WTC11 (cell line): Measurements from ENCODE around the gene TRIP12. TPM values are rescaled to one million over a fixed set of nuclear protein-coding genes. Genes with fewer than 3 reads are reported as not detected.

Source experiments
- ATAC-seq: fragments of 200-7000 bp; cut with Tn5 transposase; 2 replicates; pipeline ENCODE4 v1.10.0; 2021; ENCODE audit warnings: mild to moderate bottlenecking, moderate library complexity
- CTCF ChIA-PET: fragments of 300-600 bp; sonication (Branson Sonifier 250); formaldehyde crosslinking; loops from one replicate; lab custom pipeline; 2021; ENCODE audit warnings: antibody characterized with exemption; lab: Charles Lee
- POLR2A ChIA-PET: fragments of 350-600 bp; sonication (Branson Sonifier 250); formaldehyde crosslinking; loops from one replicate; lab custom pipeline; 2021; ENCODE audit warnings: antibody characterized with exemption; lab: Charles Lee
- DNase-seq: peaks from one replicate; pipeline ENCODE4 v3.0.0; 2021; ENCODE audit warnings: low spot score
- H3K27ac Mint-ChIP-seq: 2 replicates; pipeline ENCODE4 v1.8.0; 2021; ENCODE audit warnings: mixed read lengths
- H3K27me3 Mint-ChIP-seq: 2 replicates; pipeline ENCODE4 v1.8.0; 2021; ENCODE audit warnings: low read depth, mild to moderate bottlenecking, moderate library complexity, mixed read lengths
- H3K36me3 Mint-ChIP-seq: 2 replicates; pipeline ENCODE4 v1.8.0; 2021; ENCODE audit warnings: mixed read lengths
- H3K4me1 Mint-ChIP-seq: 2 replicates; pipeline ENCODE4 v1.8.0; 2022; ENCODE audit warnings: mixed read lengths
- H3K4me3 Mint-ChIP-seq: 2 replicates; pipeline ENCODE4 v1.8.0; 2021; ENCODE audit warnings: mild to moderate bottlenecking, moderate library complexity, mixed read lengths
- H3K9me3 Mint-ChIP-seq: 2 replicates; pipeline ENCODE4 v1.8.0; 2021; ENCODE audit warnings: mixed read lengths
- CDX4 ChIP-seq: fragments of 250-450 bp; sonication (Bioruptor Pico); IDR thresholded peaks from 2 replicates; pipeline ENCODE4 v1.9.0; 2021; ENCODE audit warnings: moderate library complexity, mild to moderate bottlenecking, inconsistent platforms, borderline replicate concordance
- CREB1 ChIP-seq: sonication (generic); formaldehyde crosslinking; IDR thresholded peaks from 2 replicates; pipeline ENCODE4 v1.8.0; 2023; ENCODE audit warnings: mild to moderate bottlenecking, missing genetic modification reagents
- E2F4 ChIP-seq: sonication (generic); formaldehyde crosslinking; IDR thresholded peaks from 2 replicates; pipeline ENCODE4 v1.8.1; 2022; ENCODE audit warnings: low read depth, mild to moderate bottlenecking, moderate library complexity, missing genetic modification reagents, borderline replicate concordance
- EMX1 ChIP-seq: fragments of 250-450 bp; sonication (Bioruptor Pico); IDR thresholded peaks from 2 replicates; pipeline ENCODE4 v1.8.0; 2021; ENCODE audit warnings: mild to moderate bottlenecking
- FOXJ3 ChIP-seq: sonication (generic); formaldehyde crosslinking; IDR thresholded peaks from 2 replicates; pipeline ENCODE4 v1.9.0; 2021; ENCODE audit warnings: missing genetic modification reagents, mild to moderate bottlenecking, borderline replicate concordance
- FOXP1 ChIP-seq: sonication (generic); formaldehyde crosslinking; IDR thresholded peaks from 2 replicates; pipeline ENCODE4 v1.8.0; 2022; ENCODE audit warnings: missing genetic modification reagents, mild to moderate bottlenecking, moderate library complexity, borderline replicate concordance
- FOXP4 ChIP-seq: sonication (generic); formaldehyde crosslinking; IDR thresholded peaks from 2 replicates; pipeline ENCODE4 v1.8.0; 2022; ENCODE audit warnings: mild to moderate bottlenecking, missing genetic modification reagents
- GABPB1 ChIP-seq: sonication (generic); formaldehyde crosslinking; IDR thresholded peaks from 2 replicates; pipeline ENCODE4 v1.8.1; 2023; ENCODE audit warnings: mild to moderate bottlenecking, missing genetic modification reagents
- GRHL2 ChIP-seq: fragments of 250-450 bp; sonication (Bioruptor Pico); IDR thresholded peaks from 2 replicates; pipeline ENCODE4 v1.8.0; 2022; ENCODE audit warnings: mild to moderate bottlenecking, moderate library complexity; ENCODE audit not compliant: insufficient replicate concordance, severe bottlenecking
- IRF2 ChIP-seq: sonication (generic); formaldehyde crosslinking; IDR thresholded peaks from 2 replicates; pipeline ENCODE4 v1.8.0; 2022; ENCODE audit warnings: low read depth, missing genetic modification reagents, borderline replicate concordance
- KAT7 ChIP-seq: sonication (generic); formaldehyde crosslinking; IDR thresholded peaks from 2 replicates; pipeline ENCODE4 v1.8.1; 2023; ENCODE audit warnings: missing genetic modification reagents, mild to moderate bottlenecking, borderline replicate concordance
- PRDM15 ChIP-seq: sonication (generic); formaldehyde crosslinking; IDR thresholded peaks from 2 replicates; pipeline ENCODE4 v1.8.0; 2022; ENCODE audit warnings: missing genetic modification reagents
- SMAD3 ChIP-seq: sonication (generic); formaldehyde crosslinking; IDR thresholded peaks from 2 replicates; pipeline ENCODE4 v1.8.0; 2022; ENCODE audit warnings: missing genetic modification reagents, mild to moderate bottlenecking, borderline replicate concordance
- SOX15 ChIP-seq: fragments of 250-450 bp; sonication (Bioruptor Pico); IDR thresholded peaks from 2 replicates; pipeline ENCODE4 v1.9.0; 2021; ENCODE audit warnings: mild to moderate bottlenecking
- TEAD1 ChIP-seq: sonication (generic); formaldehyde crosslinking; IDR thresholded peaks from 2 replicates; pipeline ENCODE4 v1.8.0; 2022; ENCODE audit warnings: mild to moderate bottlenecking, missing genetic modification reagents
- USF1 ChIP-seq: sonication (generic); formaldehyde crosslinking; IDR thresholded peaks from 2 replicates; pipeline ENCODE4 v1.8.0; 2022; ENCODE audit warnings: mild to moderate bottlenecking, missing genetic modification reagents
- ZNF138 ChIP-seq: sonication (generic); formaldehyde crosslinking; conservative IDR thresholded peaks from 2 replicates; pipeline ENCODE4 v1.8.1; 2022; ENCODE audit warnings: mild to moderate bottlenecking, moderate library complexity, missing genetic modification reagents
- ZNF232 ChIP-seq: sonication (generic); formaldehyde crosslinking; IDR thresholded peaks from 2 replicates; pipeline ENCODE4 v1.8.0; 2022; ENCODE audit warnings: mild to moderate bottlenecking, missing genetic modification reagents
- ZNF281 ChIP-seq: sonication (generic); formaldehyde crosslinking; IDR thresholded peaks from 2 replicates; pipeline ENCODE4 v1.8.0; 2023; ENCODE audit warnings: mild to moderate bottlenecking, missing genetic modification reagents
- ZNF396 ChIP-seq: fragments of 250-450 bp; sonication (Bioruptor Pico); IDR thresholded peaks from 2 replicates; pipeline ENCODE4 v1.8.0; 2021; ENCODE audit warnings: mild to moderate bottlenecking, moderate library complexity, borderline replicate concordance
- total RNA-seq: library from RNA; stranded (reverse); gene quantifications from 3 replicates; pipeline ENCODE4 v1.2.3, GENCODE V29; 2021

TRIP12 gene
- total RNA-seq, 1 experiment from 2014 or later = 149 TPM

- TF ChIP-seq ZNF281 (CRISPR knock-in tag) = no peak
- TF ChIP-seq KAT7 (CRISPR knock-in tag) = no peak
- no peak for TF ChIP-seq FOXP1 (CRISPR knock-in tag)
- TF ChIP-seq E2F4 = no peak
- TF ChIP-seq, all 79 proteins: peak for 0
These were observed 188.9 kb downstream of the TRIP12 start (continued) for GRCh38 chr2:229732897-229733296.

GRCh38 chr2:229731916-229732315, 189.9 kb downstream of the TRIP12 start:
- no peak overlapping the region for H3K4me3 Mint-ChIP-seq
- H3K4me1 Mint-ChIP-seq = peaks cover 30% of the 10 kb centered on the region
- peaks cover 3% of the 10 kb centered on the region for H3K9me3 Mint-ChIP-seq
- H3K36me3 Mint-ChIP-seq = peaks cover 3% of the 10 kb centered on the region
- CTCF ChIA-PET = no interaction called here
- H3K27me3 Mint-ChIP-seq = no peaks in the 10 kb centered on the region; the same call in 1 of the 2 replicates
- no peak for DNase-seq
- TF ChIP-seq PRDM15 (no peak), ZNF396 (CRISPR knock-in tag) (no peak)
- no peak for ATAC-seq
- H3K27ac Mint-ChIP-seq = no peak overlapping the region
- POLR2A ChIA-PET = no interaction called here

- TF ChIP-seq ZNF396 (CRISPR knock-in tag) (no peak), CDX4 (CRISPR knock-in tag) (no peak), ZNF138 (CRISPR knock-in tag) (no peak), SMAD3 (CRISPR knock-in tag) (no peak), FOXJ3 (CRISPR knock-in tag) (no peak), IRF2 (CRISPR knock-in tag) (no peak), TEAD1 (CRISPR knock-in tag) (no peak), GRHL2 (CRISPR knock-in tag) (no peak), EMX1 (CRISPR knock-in tag) (no peak), CREB1 (CRISPR knock-in tag) (no peak), FOXP4 (CRISPR knock-in tag) (no peak), GABPB1 (CRISPR knock-in tag) (no peak), USF1 (CRISPR knock-in tag) (no peak), KAT7 (CRISPR knock-in tag) (no peak), ZNF232 (CRISPR knock-in tag) (no peak), SOX15 (CRISPR knock-in tag) (no peak)
These were observed 190.4 kb downstream of the TRIP12 start for GRCh38 chr2:229731363-229731762.

More at GRCh38 chr2:229731363-229731762, 190.4 kb downstream of the TRIP12 start:
- no peak for DNase-seq
- Mint-ChIP-seq H3K9me3 (no peaks in the 10 kb centered on the region; the same call in 1 of the 2 replicates), H3K36me3 (no peaks in the 10 kb centered on the region; the same call in 1 of the 2 replicates), H3K27ac (no peak overlapping the region), H3K4me3 (no peak overlapping the region), H3K27me3 (no peaks in the 10 kb centered on the region; the same call in 1 of the 2 replicates), H3K4me1 (peaks cover 30% of the 10 kb centered on the region)
- POLR2A ChIA-PET = no interaction called here
- ATAC-seq = no peak
- CTCF ChIA-PET = no interaction called here
